CD14-positive monocyte (primary cell): Measurements from ENCODE around the gene MRE11. TPM values are rescaled to one million over a fixed set of nuclear protein-coding genes. Genes with fewer than 3 reads are reported as not detected.

Experiments
- DNase-seq, 3 donors: peaks; one replicate each; pipeline ENCODE4 v3.0.0-alpha.2; 2011 to 2022
- H2AFZ ChIP-seq: 2 replicates; pipeline ENCODE4 v1.6.0; 2012; ENCODE audit warnings: mild to moderate bottlenecking, low read depth, low read length, inconsistent platforms; ENCODE audit not compliant: insufficient read depth, poor library complexity, severe bottlenecking
- H3K27ac ChIP-seq, 2 donors: 1 replicate in 1 of 2; 2 replicates in 1 of 2; pipeline ENCODE4 v1.5.1; 2012 to 2013; ENCODE audit warnings: low read length in 2 of 2, control low read depth in 1 of 2, inconsistent platforms in 1 of 2, low read depth in 1 of 2, mild to moderate bottlenecking in 1 of 2
- H3K27me3 ChIP-seq, 2 donors: one replicate each; pipeline versions ENCODE4 v1.6.0 to v1.6.1; 2011 to 2013; ENCODE audit warnings: low read length in 2 of 2; ENCODE audit not compliant: control insufficient read depth in 2 of 2, insufficient read depth in 2 of 2
- H3K36me3 ChIP-seq, 2 donors: replicated peaks in 1 of 2; 1 replicate in 1 of 2; 2 replicates in 1 of 2; pipeline versions ENCODE4 v1.5.1 to v1.6.1; 2012 to 2013; ENCODE audit warnings: low read length in 2 of 2, control low read depth in 1 of 2, inconsistent platforms in 1 of 2, mild to moderate bottlenecking in 1 of 2; ENCODE audit not compliant: insufficient read depth in 2 of 2, control insufficient read depth in 1 of 2
- H3K4me1 ChIP-seq, 2 donors: 1 replicate in 1 of 2; 2 replicates in 1 of 2; pipeline versions ENCODE4 v1.5.1 to v1.6.1; 2012 to 2013; ENCODE audit warnings: low read length in 2 of 2, control low read depth in 1 of 2, inconsistent platforms in 1 of 2, mild to moderate bottlenecking in 1 of 2, moderate library complexity in 1 of 2; ENCODE audit not compliant: insufficient read depth in 2 of 2, control insufficient read depth in 1 of 2
- H3K4me2 ChIP-seq: replicated peaks from 2 replicates; pipeline ENCODE3; 2012; ENCODE audit warnings: low read length, moderate library complexity, mild to moderate bottlenecking; ENCODE audit not compliant: poor library complexity, severe bottlenecking; ENCODE audit errors: extremely low read depth
- H3K4me3 ChIP-seq, 3 experiments: fragments of 200-600 bp in 1 of 3; sonication (generic) in 1 of 3; replicated peaks in 1 of 3; 1 replicate in 2 of 3; 2 replicates in 1 of 3; pipeline ENCODE4 v1.5.1; 2011 to 2013; ENCODE audit warnings: low read length in 3 of 3, mild to moderate bottlenecking in 3 of 3, control low read depth in 2 of 3, low read depth in 2 of 3, inconsistent platforms in 1 of 3, moderate library complexity in 1 of 3
- H3K79me2 ChIP-seq: 2 replicates; pipeline ENCODE4 v1.6.0; 2012; ENCODE audit warnings: mild to moderate bottlenecking, control low read depth, inconsistent platforms, low read length, moderate library complexity; ENCODE audit not compliant: insufficient read depth
- H3K9ac ChIP-seq: 2 replicates; pipeline ENCODE4 v1.6.0; 2017; ENCODE audit warnings: low read length, mild to moderate bottlenecking; ENCODE audit not compliant: insufficient read depth, poor library complexity, severe bottlenecking
- H3K9me3 ChIP-seq, 2 donors: replicated peaks in 1 of 2; 1 replicate in 1 of 2; 2 replicates in 1 of 2; pipeline versions ENCODE4 v1.5.1 to v1.6.1; 2012 to 2013; ENCODE audit warnings: low read length in 2 of 2, control low read depth in 1 of 2; ENCODE audit not compliant: control insufficient read depth in 1 of 2, insufficient read depth in 1 of 2
- H4K20me1 ChIP-seq: 2 replicates; pipeline ENCODE4 v1.6.0; 2012; ENCODE audit warnings: mild to moderate bottlenecking, low read length, control low read depth, moderate library complexity; ENCODE audit not compliant: insufficient read depth
- H3K27ac Mint-ChIP-seq, 7 donors: one replicate each; pipeline ENCODE4 v1.8.0; 2020; ENCODE audit warnings: mild to moderate bottlenecking in 7 of 7, mixed read lengths in 7 of 7, moderate library complexity in 6 of 7, inconsistent platforms in 2 of 7
- H3K27me3 Mint-ChIP-seq, 3 donors: one replicate each; pipeline ENCODE4 v1.8.0; 2021 to 2022; ENCODE audit warnings: low read depth in 3 of 3, mild to moderate bottlenecking in 3 of 3, mixed read lengths in 3 of 3, moderate library complexity in 3 of 3, inconsistent platforms in 1 of 3
- H3K36me3 Mint-ChIP-seq, 2 donors: one replicate each; pipeline ENCODE4 v1.8.0; 2020; ENCODE audit warnings: mixed read lengths in 2 of 2, inconsistent platforms in 1 of 2, mild to moderate bottlenecking in 1 of 2
- H3K4me1 Mint-ChIP-seq: one replicate; pipeline ENCODE4 v1.8.0; 2020; ENCODE audit warnings: mild to moderate bottlenecking, mixed read lengths
- H3K4me3 Mint-ChIP-seq, 2 donors: one replicate each; pipeline ENCODE4 v1.8.0; 2020; ENCODE audit warnings: mild to moderate bottlenecking in 2 of 2, mixed read lengths in 2 of 2, moderate library complexity in 1 of 2
- H3K9me3 Mint-ChIP-seq, 7 donors: one replicate each; pipeline ENCODE4 v1.8.0; 2020 to 2022; ENCODE audit warnings: mixed read lengths in 7 of 7, mild to moderate bottlenecking in 6 of 7, moderate library complexity in 6 of 7, inconsistent platforms in 2 of 7
- CTCF ChIP-seq: fragments of 200-600 bp; IDR thresholded peaks from one replicate; pipeline ENCODE4 v1.8.0; 2022; ENCODE audit warnings: antibody characterized with exemption, mild to moderate bottlenecking
- WGBS: methylation state at CpG from one replicate; pipeline ENCODE4 v1.1.5; 2013; ENCODE audit warnings: missing lambda C conversion rate; ENCODE audit not compliant: insufficient coverage; 5-methylcytosine and 5-hydroxymethylcytosine counted together
- intact Hi-C, 2 donors: fragments of 100-400 bp; cut with micrococcal nuclease; formaldehyde crosslinking; loops; one replicate each; pipeline versions ENCODE4 v1.15.0 to v1.15.1; 2023
- polyA plus RNA-seq, 3 donors: library from polyadenylated mRNA; depleted of rRNA in 1 of 3; unstranded in 2 of 3; stranded (reverse) in 1 of 3; fragments of 300-500 nt in 2 of 3; fragments of >200 nt in 1 of 3; fragmentation: Illumina TruSeq in 2 of 3; gene quantifications; 1 replicate in 2 of 3; 2 replicates in 1 of 3; pipeline ENCODE4 v1.2.3, GENCODE V29; 2012 to 2021

Gene MRE11
- polyA plus RNA-seq, 3 donors: 7.8 to 12.1 (median 10.5) TPM

GRCh38 chr11:94500181-94500580 lies 6.5 kb upstream of the MRE11 start:
- Histone ChIP-seq H2AFZ (no peak overlapping the region), H3K4me1 (peaks cover 0 to 4% of the 10 kb centered on the region in 2 donors), H3K79me2 (peaks cover 4% of the 10 kb centered on the region), H3K9me3 (no peaks in the 10 kb centered on the region), H3K36me3 (peaks cover 46 to 59% of the 10 kb centered on the region in 2 donors), H3K27me3 (no peaks in the 10 kb centered on the region), H3K4me2 (no peak overlapping the region), H3K4me3 (no peak overlapping the region), H4K20me1 (no peaks in the 10 kb centered on the region), H3K27ac (no peak overlapping the region), H3K9ac (no peak overlapping the region)
- H3K9me3 Mint-ChIP-seq: no peaks in the 10 kb centered on the region
- WGBS: no CpG with 5 or more reads among the region's 2 CpGs
- no peak for DNase-seq
- H3K27ac Mint-ChIP-seq: no peak overlapping the region
- intact Hi-C loops: loop anchor here (5.0 to 10.0 kb wide), 3 partner anchors 175 to 318 kb away; no protein-coding TSS in a partner anchor
- no peak overlapping the region for H3K4me3 Mint-ChIP-seq
- peaks cover 52 to 54% of the 10 kb centered on the region in 2 donors for H3K36me3 Mint-ChIP-seq
- TF ChIP-seq CTCF: no peak
- H3K4me1 Mint-ChIP-seq: peaks cover 2% of the 10 kb centered on the region
- no peaks in the 10 kb centered on the region for H3K27me3 Mint-ChIP-seq

GRCh38 chr11:94494126-94494680 lies 559 bp upstream of the MRE11 start:
- H3K27me3 Mint-ChIP-seq: no peaks in the 10 kb centered on the region
- no peaks in the 10 kb centered on the region for H3K9me3 ChIP-seq
- peaks cover 57% of the 10 kb centered on the region for H3K79me2 ChIP-seq
- peaks cover 37 to 39% of the 10 kb centered on the region in 2 donors for H3K36me3 Mint-ChIP-seq
- TF ChIP-seq CTCF: no peak
- peak overlapping the region; percentile 91 to 97 (median 95) for H3K27ac Mint-ChIP-seq
- no peak for DNase-seq
- H3K9me3 Mint-ChIP-seq: no peaks in the 10 kb centered on the region
- H3K9ac ChIP-seq: peak overlapping the region; percentile 90
- peak overlapping the region; percentile 92 to 96 (median 94) for H3K4me3 ChIP-seq
- H3K4me3 Mint-ChIP-seq: peak overlapping the region; percentile 94 to 98
- peak overlapping the region; percentile 89 for H3K4me2 ChIP-seq
- peaks cover 27% of the 10 kb centered on the region for H3K4me1 Mint-ChIP-seq
- H3K4me1 ChIP-seq: peaks cover 10 to 24% of the 10 kb centered on the region in 2 donors
- H2AFZ ChIP-seq: peak overlapping the region; percentile 99
- 0% methylated on average over 7 of the region's 19 CpGs for WGBS
- intact Hi-C loops: loop anchor here in 1 of 2 donors (10.0 kb wide), 1 partner anchor 1299 kb away; the partner anchor contains the start of gene SLC36A4
- H3K36me3 ChIP-seq: peaks cover 36 to 43% of the 10 kb centered on the region in 2 donors
- no peaks in the 10 kb centered on the region for H3K27me3 ChIP-seq
- no peaks in the 10 kb centered on the region for H4K20me1 ChIP-seq
- peak overlapping the region; percentile 80 to 88 for H3K27ac ChIP-seq
